HG02798 (cell line): ENCODE measurements around the gene FRMD4A.

ENCODE experiments used
- ATAC-seq: cut with Tn5 transposase; IDR thresholded peaks from one replicate; pipeline ENCODE4 v1.9.1; 2021; ENCODE audit warnings: mild to moderate bottlenecking; ENCODE audit not compliant: unreplicated experiment, poor library complexity

The FRMD4A gene

GRCh38 chr10:13621931-13622330 is 708.8 kb downstream of the FRMD4A start:
- no peak for ATAC-seq

DNA sequence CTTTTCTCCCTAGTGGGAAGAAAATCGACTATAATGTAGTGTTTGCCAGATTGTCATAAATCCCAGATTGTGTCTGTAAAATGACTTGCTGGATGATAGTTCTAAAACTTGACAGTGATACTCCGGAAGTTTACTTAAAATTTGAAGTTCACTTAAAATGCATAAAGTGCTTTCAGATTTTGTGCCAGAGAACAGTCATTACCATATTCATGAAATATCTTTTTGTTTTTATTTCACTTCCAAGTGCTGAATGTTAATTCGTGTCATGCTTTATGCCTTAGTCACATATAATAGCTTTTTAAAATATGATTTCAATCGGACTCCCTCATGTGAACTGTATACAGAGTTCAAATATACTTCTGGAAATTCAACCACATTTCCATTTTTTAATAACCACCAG is 713.6 kb downstream of the FRMD4A start:
- ATAC-seq: no peak

DNA sequence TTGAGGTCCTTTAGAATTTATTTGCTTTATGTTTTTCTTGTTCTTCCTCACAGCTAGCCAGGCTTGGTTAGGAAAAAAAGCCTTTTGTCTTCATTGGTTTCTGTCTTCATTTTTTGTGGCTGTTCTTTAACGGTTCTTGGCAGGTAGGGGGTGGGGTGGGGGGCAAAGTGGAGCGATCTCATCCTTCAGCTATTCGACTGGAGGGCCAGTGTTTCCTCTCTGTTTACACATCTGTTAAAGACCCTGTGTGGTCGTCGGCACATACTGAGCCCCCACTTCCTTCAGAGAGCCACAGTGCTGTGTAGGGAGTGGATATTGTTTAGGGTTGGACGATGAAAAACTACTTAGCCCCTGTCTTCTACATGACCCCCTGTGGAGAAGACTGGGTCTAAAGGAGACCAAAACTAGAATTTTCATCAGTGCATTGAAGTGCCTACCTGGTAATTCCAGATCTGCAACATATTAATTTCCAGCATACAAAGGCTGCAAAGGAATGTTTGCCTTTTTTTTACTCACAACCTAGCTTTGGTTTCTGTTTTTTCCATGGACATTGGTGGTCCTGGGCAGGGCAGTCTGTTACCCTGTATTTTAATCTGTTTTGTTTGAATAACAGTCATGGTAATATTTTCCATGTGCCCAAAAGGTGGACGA is 714.9 kb downstream of the FRMD4A start:
- ATAC-seq: no peak

DNA sequence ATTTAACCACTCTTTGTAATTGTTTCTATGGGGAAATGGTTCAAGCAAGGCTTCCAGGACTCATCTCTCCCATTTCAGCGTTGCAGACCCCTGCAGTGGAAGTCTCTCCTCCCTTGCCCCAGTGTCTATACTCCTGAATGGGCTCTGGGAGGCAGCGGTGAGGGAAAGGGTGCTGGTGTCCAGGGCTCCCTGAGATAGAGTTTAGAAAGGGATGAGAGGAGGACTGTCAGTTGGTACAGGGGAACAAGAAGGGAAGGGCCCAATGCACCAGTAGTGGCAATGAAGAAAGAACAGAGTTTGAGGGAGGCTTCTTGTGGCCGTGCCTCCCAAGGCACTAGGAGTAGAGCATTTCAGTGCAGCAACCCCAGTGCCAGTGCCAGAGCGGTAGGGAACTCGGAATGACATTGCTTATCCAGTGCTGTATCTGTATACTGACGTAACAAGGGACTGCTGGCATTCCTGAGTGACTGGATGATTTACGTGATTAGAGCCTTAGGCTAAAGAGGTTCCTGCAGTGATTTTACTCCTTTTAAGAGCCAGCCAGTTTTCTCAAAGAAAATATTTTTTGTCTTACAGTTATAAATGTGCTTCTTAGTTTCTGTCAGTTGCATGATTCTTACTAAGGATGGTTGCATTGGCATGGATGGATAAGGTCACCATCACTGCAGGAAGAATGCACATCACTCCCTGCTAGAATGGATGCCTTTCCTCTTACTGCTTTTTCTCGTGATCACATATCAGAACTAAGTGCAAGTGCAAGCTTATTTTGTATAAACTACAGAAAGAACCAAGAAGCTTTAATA is 716.0 kb downstream of the FRMD4A start:
- no peak for ATAC-seq

DNA sequence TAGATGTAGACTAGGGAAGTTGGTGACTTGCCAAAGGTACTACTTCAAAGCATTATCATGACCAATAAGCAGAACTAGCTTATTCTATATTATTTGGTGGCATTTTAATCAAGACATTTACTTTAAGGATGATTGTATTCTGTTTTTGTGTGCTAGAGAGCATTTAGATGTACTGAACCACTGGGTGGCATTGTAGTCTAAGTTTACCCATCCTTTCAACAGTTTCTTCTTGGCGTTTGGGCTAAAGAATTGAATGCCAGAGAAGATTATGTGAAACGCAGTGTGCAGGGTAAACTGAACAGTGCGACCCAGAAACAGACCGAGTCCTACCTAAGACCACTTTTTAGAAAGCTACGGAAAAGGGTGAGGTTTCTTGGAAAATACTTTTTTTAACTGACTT is 717.2 kb downstream of the FRMD4A start:
- ATAC-seq: no peak

GRCh38 chr10:13612654-13613373 is 717.9 kb downstream of the FRMD4A start:
- ATAC-seq: no peak

GRCh38 chr10:13608246-13608853 is 722.4 kb downstream of the FRMD4A start:
- ATAC-seq: no peak

DNA sequence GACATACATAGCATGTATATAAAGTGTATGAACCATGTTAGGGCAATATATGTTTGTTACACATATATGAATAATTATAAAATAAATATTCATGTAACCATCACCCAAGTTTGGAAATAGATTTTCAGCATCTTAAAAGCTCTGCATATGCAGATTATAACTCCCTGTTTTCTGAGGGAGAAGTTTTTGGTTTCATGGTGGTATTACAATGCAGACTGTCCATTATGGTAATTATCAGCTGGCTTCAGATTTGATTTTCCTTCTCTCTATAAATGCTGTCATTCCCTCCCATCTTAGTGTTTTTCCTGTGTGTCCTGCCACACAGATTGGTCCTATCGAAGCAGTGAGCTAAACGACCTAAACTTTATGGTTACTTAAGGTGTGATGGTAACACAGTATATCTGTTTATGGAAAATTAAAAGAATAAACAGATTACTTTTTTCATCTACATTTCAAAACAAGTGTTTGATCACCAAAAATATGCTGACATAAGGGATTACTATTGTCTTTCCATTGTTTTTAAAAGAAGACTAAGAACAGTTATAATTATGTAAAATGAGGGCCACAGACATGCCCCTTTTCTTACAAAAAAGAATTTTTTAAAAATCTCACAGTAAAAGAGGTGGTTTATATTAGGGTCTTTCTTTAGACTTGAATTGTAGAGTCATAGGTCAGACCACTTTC is 726.2 kb downstream of the FRMD4A start:
- ATAC-seq: no peak

GRCh38 chr10:13597909-13598308 is 732.8 kb downstream of the FRMD4A start:
- no peak for ATAC-seq

DNA sequence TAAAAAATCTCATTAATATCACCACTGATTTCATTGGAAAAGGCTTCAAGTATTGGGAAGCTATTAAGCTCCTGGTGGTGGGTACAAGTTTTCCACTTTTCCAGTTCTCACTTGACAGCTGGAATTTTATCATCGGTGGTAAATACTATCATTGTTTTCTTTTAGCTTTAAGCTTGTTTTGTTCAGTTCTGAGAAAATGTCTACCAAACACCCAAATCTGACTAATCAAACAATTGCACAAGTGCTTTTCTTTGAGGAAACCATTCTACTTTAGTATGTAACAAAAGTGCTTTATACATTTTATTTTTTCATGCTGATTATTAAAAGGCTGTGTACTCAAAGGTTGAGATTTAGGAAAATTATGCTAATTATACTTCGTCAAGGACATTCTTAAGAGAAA is 736.1 kb downstream of the FRMD4A start:
- ATAC-seq: no peak
